ENCODE results near the gene KHSRP.

The KHSRP gene

GRCh38 chr19:6374711-6375410 is 49.8 kb downstream of the KHSRP start:
- Histone ChIP-seq H3K27me3 (ENCODE audit: insufficient read depth, insufficient read length) (no peaks in the 10 kb centered on the region), H3K4me1 (ENCODE audit: insufficient read depth, insufficient read length) (peaks cover 34% of the 10 kb centered on the region), H3K9me3 (ENCODE audit: insufficient read depth, low read length) (peaks cover under 1% of the 10 kb centered on the region; the same call in 1 of the 2 replicates), H3K36me3 (ENCODE audit: insufficient read depth, insufficient read length, low read length) (peaks cover 45% of the 10 kb centered on the region), H3K9ac (ENCODE audit: insufficient read length, low read depth) (peak overlapping the region; percentile 86), H3K4me3 (ENCODE audit: insufficient read length, low read depth) (no peak overlapping the region)
- TF ChIP-seq SUZ12 (IDR thresholded peaks at IDR 0.05; ENCODE audit: extremely low read depth, insufficient read depth, insufficient read length) = no peak
- DNase-seq (ENCODE audit: low read depth, low spot score) = no peak

GRCh38 chr19:6374161-6374709 is 50.4 kb downstream of the KHSRP start:
- no peak for DNase-seq (ENCODE audit: low read depth, low spot score)
- H3K4me3 ChIP-seq (ENCODE audit: insufficient read length, low read depth) = peak overlapping the region; percentile 30
- peak overlapping the region; percentile 86 for H3K9ac ChIP-seq (ENCODE audit: insufficient read length, low read depth)
- TF ChIP-seq SUZ12 (IDR thresholded peaks at IDR 0.05; ENCODE audit: extremely low read depth, insufficient read depth, insufficient read length) = no peak
- no peak for TF ChIP-seq ZNF274 (IDR thresholded peaks at IDR 0.05; ENCODE audit: low read depth, low read length)
- TF ChIP-seq YY1 (IDR thresholded peaks at IDR 0.05; ENCODE audit: insufficient read depth, insufficient read length) = no peak
- no peaks in the 10 kb centered on the region for H3K27me3 ChIP-seq (ENCODE audit: insufficient read depth, insufficient read length)
- peaks cover 42% of the 10 kb centered on the region for H3K36me3 ChIP-seq (ENCODE audit: insufficient read depth, insufficient read length, low read length)
- H3K9me3 ChIP-seq (ENCODE audit: insufficient read depth, low read length) = no peaks in the 10 kb centered on the region
- peaks cover 34% of the 10 kb centered on the region for H3K4me1 ChIP-seq (ENCODE audit: insufficient read depth, insufficient read length)

DNA sequence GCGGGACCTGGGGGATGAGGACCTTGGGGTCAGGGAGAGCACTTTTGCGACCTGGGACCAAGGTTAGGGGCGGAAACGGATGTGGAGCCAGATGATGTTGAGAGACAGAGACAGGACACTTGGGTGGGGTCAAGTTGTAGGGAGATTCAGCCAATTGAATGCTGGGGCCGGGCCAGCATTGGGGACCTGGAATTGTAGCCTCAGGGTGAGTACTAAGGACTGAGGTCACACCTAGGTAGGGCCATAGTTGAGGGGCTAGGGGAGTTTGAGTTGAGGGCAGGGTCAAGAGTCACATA is 50.9 kb downstream of the KHSRP start:
- Histone ChIP-seq H3K4me1 (ENCODE audit: insufficient read depth, insufficient read length) (peaks cover 34% of the 10 kb centered on the region), H3K9me3 (ENCODE audit: insufficient read depth, low read length) (no peaks in the 10 kb centered on the region), H3K9ac (ENCODE audit: insufficient read length, low read depth) (peak overlapping the region; percentile 86), H3K36me3 (ENCODE audit: insufficient read depth, insufficient read length, low read length) (peaks cover 41% of the 10 kb centered on the region), H3K27me3 (ENCODE audit: insufficient read depth, insufficient read length) (no peaks in the 10 kb centered on the region), H3K4me3 (ENCODE audit: insufficient read length, low read depth) (peak overlapping the region; percentile 30)
- TF ChIP-seq YY1 (IDR thresholded peaks at IDR 0.05; ENCODE audit: insufficient read depth, insufficient read length) = no peak
- no peak for TF ChIP-seq SUZ12 (IDR thresholded peaks at IDR 0.05; ENCODE audit: extremely low read depth, insufficient read depth, insufficient read length)
- TF ChIP-seq ZNF274 (IDR thresholded peaks at IDR 0.05; ENCODE audit: low read depth, low read length) = no peak
- no peak for DNase-seq (ENCODE audit: low read depth, low spot score)

GRCh38 chr19:6373096-6373812 is 51.4 kb downstream of the KHSRP start:
- no peaks in the 10 kb centered on the region for H3K9me3 ChIP-seq (ENCODE audit: insufficient read depth, low read length)
- H3K27me3 ChIP-seq (ENCODE audit: insufficient read depth, insufficient read length) = no peaks in the 10 kb centered on the region
- peak; percentile 96 for DNase-seq (ENCODE audit: low read depth, low spot score)
- peaks cover 31% of the 10 kb centered on the region for H3K4me1 ChIP-seq (ENCODE audit: insufficient read depth, insufficient read length)
- TF ChIP-seq ZNF274 (IDR thresholded peaks at IDR 0.05; ENCODE audit: low read depth, low read length) (no peak), SUZ12 (IDR thresholded peaks at IDR 0.05; ENCODE audit: extremely low read depth, insufficient read depth, insufficient read length) (no peak), YY1 (IDR thresholded peaks at IDR 0.05; ENCODE audit: insufficient read depth, insufficient read length) (no peak)
- H3K9ac ChIP-seq (ENCODE audit: insufficient read length, low read depth) = peak overlapping the region; percentile 89
- H3K4me3 ChIP-seq (ENCODE audit: insufficient read length, low read depth) = peak overlapping the region; percentile 91
- peaks cover 41% of the 10 kb centered on the region for H3K36me3 ChIP-seq (ENCODE audit: insufficient read depth, insufficient read length, low read length)

DNA sequence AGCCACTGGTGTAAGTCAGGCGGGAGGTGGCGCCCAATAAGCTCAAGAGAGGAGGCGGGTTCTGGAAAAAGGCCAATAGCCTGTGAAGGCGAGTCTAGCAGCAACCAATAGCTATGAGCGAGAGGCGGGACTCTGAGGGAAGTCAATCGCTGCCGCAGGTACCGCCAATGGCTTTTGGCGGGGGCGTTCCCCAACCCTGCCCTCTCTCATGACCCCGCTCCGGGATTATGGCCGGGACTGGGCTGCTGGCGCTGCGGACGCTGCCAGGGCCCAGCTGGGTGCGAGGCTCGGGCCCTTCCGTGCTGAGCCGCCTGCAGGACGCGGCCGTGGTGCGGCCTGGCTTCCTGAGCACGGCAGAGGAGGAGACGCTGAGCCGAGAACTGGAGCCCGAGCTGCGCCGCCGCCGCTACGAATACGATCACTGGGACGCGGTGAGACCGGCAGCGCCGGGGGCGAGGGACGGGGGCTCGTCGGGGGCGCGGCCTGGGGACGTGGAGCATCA is 52.0 kb downstream of the KHSRP start, which contains the start of gene ALKBH7:
TSS of gene ALKBH7 (plus strand) at position 201 of the 502 bp plus-strand sequence. CDS start at position 228, 27 bp downstream.
- no peak for TF ChIP-seq SUZ12 (IDR thresholded peaks at IDR 0.05; ENCODE audit: extremely low read depth, insufficient read depth, insufficient read length)
- TF ChIP-seq ZNF274 (IDR thresholded peaks at IDR 0.05; ENCODE audit: low read depth, low read length) = no peak
- TF ChIP-seq YY1 (IDR thresholded peaks at IDR 0.05; ENCODE audit: insufficient read depth, insufficient read length) = no peak
- H3K36me3 ChIP-seq (ENCODE audit: insufficient read depth, insufficient read length, low read length) = peaks cover 47% of the 10 kb centered on the region

GRCh38 chr19:6364353-6364752 is 60.3 kb downstream of the KHSRP start:
- no peak for DNase-seq (ENCODE audit: low read depth, low spot score)
- Histone ChIP-seq H3K36me3 (ENCODE audit: insufficient read depth, insufficient read length, low read length) (peaks cover 56% of the 10 kb centered on the region), H3K9ac (ENCODE audit: insufficient read length, low read depth) (no peak overlapping the region)

More for the DNA sequence above, 52.0 kb downstream of the KHSRP start, which contains the start of gene ALKBH7:
- Histone ChIP-seq H3K4me1 (ENCODE audit: insufficient read depth, insufficient read length) (peaks cover 29% of the 10 kb centered on the region), H3K27me3 (ENCODE audit: insufficient read depth, insufficient read length) (no peaks in the 10 kb centered on the region), H3K9ac (ENCODE audit: insufficient read length, low read depth) (peak within 1 kb of the TSS; percentile 89), H3K9me3 (ENCODE audit: insufficient read depth, low read length) (no peaks in the 10 kb centered on the region), H3K4me3 (ENCODE audit: insufficient read length, low read depth) (peak within 1 kb of the TSS; percentile 91)
- DNase-seq (ENCODE audit: low read depth, low spot score) = peak; percentile 99

More at GRCh38 chr19:6364353-6364752, 60.3 kb downstream of the KHSRP start:
- Histone ChIP-seq H3K4me3 (ENCODE audit: insufficient read length, low read depth) (no peak overlapping the region), H3K9me3 (ENCODE audit: insufficient read depth, low read length) (no peaks in the 10 kb centered on the region), H3K27me3 (ENCODE audit: insufficient read depth, insufficient read length) (no peaks in the 10 kb centered on the region), H3K4me1 (ENCODE audit: insufficient read depth, insufficient read length) (peaks cover 3% of the 10 kb centered on the region)
- no peak for TF ChIP-seq ZNF274 (IDR thresholded peaks at IDR 0.05; ENCODE audit: low read depth, low read length)
- TF ChIP-seq SUZ12 (IDR thresholded peaks at IDR 0.05; ENCODE audit: extremely low read depth, insufficient read depth, insufficient read length) = no peak
- no peak for TF ChIP-seq YY1 (IDR thresholded peaks at IDR 0.05; ENCODE audit: insufficient read depth, insufficient read length)

Data from NT2/D1 (cell line).